Measurements from ENCODE around the gene JADE3. TPM values are rescaled to one million over a fixed set of nuclear protein-coding genes. Genes with fewer than 3 reads are reported as not detected.
"Not testable (repeated sequence)": the region's sequence is repeated elsewhere in the genome, so short reads cannot be mapped to it uniquely, and the experiment has no call there.

The JADE3 gene
- total and polyA plus RNA-seq, 4 donors = 7.4 to 11.8 (median 9.9) TPM

DNA sequence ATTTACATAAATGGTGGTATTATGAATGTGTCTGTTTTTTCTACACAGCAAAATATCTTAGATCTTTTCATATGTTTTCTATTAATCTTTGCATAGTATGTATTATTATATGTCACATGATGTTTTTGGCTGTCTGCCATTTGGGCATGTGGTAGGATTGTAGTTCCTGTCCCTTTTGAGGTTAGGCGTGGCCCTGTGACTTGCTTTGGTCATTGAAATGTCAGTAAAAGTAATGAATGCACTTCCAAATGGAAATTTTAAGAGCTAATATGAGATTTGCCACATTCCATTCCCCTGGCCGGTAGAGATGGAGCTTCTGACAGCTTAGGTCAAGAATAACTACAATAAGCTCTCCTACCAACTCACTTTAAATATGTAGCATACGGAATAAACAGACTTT lies 45.1 kb downstream of the JADE3 start:
- no CpG with 5 or more reads among the region's 3 CpGs for WGBS (ENCODE audit: insufficient coverage)
- no peak overlapping the region for H3K4me3 ChIP-seq (ENCODE audit: low read depth, low read length)
- no peak for DNase-seq (ENCODE audit: low read depth in 4 of 6, low spot score in 6 of 6)
- H3K36me3 ChIP-seq (ENCODE audit: control insufficient read depth, insufficient read depth, low read length) = no peaks in the 10 kb centered on the region
- H3K27me3 ChIP-seq (ENCODE audit: control insufficient read depth, insufficient read depth, low read length) = peaks cover under 1% of the 10 kb centered on the region
- H3K27ac ChIP-seq (ENCODE audit: low read depth, low read length) = no peak overlapping the region
- no peaks in the 10 kb centered on the region for H3K4me1 ChIP-seq (ENCODE audit: control insufficient read depth, insufficient read depth, low read length)
- no peaks in the 10 kb centered on the region for H3K9me3 ChIP-seq (ENCODE audit: control insufficient read depth, insufficient read depth, low read length)

DNA sequence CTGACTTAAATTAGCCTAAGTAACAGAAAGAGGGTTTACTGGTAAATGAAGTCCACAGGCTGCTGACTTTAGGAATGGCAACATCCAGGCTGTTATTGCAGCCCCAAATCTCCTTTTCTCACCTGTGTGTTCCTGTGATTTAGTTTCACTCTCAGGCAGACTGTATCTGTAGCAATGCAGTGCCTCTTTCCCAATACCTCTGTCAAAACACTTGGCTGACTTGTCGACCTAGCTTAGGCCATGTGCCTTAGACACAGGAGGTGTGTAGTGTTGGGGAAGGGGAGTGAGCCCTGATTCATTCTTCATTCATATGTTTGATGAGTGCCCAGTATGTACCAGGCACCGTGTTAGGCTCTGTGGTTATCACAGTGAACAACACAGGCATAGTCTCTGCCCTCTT lies 46.9 kb downstream of the JADE3 start:
- peaks cover 4% of the 10 kb centered on the region for H3K27me3 ChIP-seq (ENCODE audit: control insufficient read depth, insufficient read depth, low read length)
- H3K9me3 ChIP-seq (ENCODE audit: control insufficient read depth, insufficient read depth, low read length) = no peaks in the 10 kb centered on the region
- H3K36me3 ChIP-seq (ENCODE audit: control insufficient read depth, insufficient read depth, low read length) = no peaks in the 10 kb centered on the region
- no peak for DNase-seq (ENCODE audit: low read depth in 4 of 6, low spot score in 6 of 6)
- H3K4me3 ChIP-seq (ENCODE audit: low read depth, low read length) = no peak overlapping the region
- H3K27ac ChIP-seq (ENCODE audit: low read depth, low read length) = no peak overlapping the region
- H3K4me1 ChIP-seq (ENCODE audit: control insufficient read depth, insufficient read depth, low read length) = no peaks in the 10 kb centered on the region
- WGBS (ENCODE audit: insufficient coverage) = no CpG with 5 or more reads among the region's 2 CpGs

DNA sequence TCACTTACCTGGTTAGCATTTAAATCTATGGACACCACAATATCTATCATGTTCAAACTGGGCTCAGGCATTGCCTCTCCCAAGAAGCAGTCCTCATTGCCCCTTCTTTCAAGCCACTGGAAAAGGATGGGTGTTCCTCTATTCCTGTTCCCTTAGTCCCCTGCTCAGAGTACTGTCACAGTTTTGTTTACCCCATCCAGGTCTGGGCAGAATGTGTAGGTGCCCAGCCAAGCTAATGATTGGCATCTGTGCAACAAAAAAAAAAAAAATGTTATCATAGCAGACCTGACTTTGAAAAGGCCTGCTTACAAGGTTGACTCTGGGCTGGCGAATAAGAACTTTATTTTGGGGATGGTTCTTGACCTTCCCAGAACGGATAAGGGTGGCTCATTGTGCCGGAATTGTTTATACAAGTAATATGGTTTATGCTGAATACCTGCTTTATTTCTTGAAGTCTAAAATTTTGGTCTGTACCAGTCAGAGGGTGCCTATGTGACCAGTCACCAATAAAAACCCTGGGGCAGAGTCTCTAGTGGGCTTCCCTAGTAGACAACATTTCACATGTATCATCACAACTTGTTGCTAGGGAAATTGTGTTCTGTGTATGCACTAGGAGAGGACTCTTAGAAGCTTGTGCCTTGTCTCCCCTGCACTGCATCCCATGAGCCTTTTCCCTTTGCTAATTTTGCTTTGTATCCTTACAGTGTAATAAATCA lies 47.9 kb downstream of the JADE3 start:
- Histone ChIP-seq H3K4me3 (ENCODE audit: low read depth, low read length) (no peak overlapping the region), H3K9me3 (ENCODE audit: control insufficient read depth, insufficient read depth, low read length) (no peaks in the 10 kb centered on the region), H3K36me3 (ENCODE audit: control insufficient read depth, insufficient read depth, low read length) (no peaks in the 10 kb centered on the region), H3K4me1 (ENCODE audit: control insufficient read depth, insufficient read depth, low read length) (no peaks in the 10 kb centered on the region), H3K27me3 (ENCODE audit: control insufficient read depth, insufficient read depth, low read length) (peaks cover 4% of the 10 kb centered on the region), H3K27ac (ENCODE audit: low read depth, low read length) (no peak overlapping the region)
- DNase-seq (ENCODE audit: low read depth in 4 of 6, low spot score in 6 of 6) = no peak
- 80% methylated on average over 1 of the region's 3 CpGs for WGBS (ENCODE audit: insufficient coverage)

DNA sequence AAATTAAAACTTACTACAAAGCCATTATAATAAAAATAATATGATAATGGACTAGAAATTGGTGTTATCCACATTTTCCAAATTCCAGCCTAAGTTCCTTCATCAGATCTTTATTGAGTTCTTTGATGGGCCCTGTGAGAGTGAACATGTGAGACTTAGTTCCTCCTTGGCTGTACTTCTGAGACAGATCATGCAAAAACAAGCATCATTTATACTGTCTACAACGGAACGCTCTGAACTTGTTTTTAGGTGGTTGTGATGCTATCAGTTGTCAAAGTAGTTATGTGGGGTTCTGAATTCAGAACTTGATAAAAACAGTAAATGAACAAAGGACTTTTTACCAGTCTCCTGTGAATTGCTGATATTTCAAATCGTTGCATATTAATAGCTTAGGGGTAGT lies 48.9 kb downstream of the JADE3 start:
- Histone ChIP-seq H3K4me1 (ENCODE audit: control insufficient read depth, insufficient read depth, low read length) (no peaks in the 10 kb centered on the region), H3K27me3 (ENCODE audit: control insufficient read depth, insufficient read depth, low read length) (peaks cover 5% of the 10 kb centered on the region), H3K36me3 (ENCODE audit: control insufficient read depth, insufficient read depth, low read length) (no peaks in the 10 kb centered on the region), H3K4me3 (ENCODE audit: low read depth, low read length) (no peak overlapping the region), H3K27ac (ENCODE audit: low read depth, low read length) (no peak overlapping the region), H3K9me3 (ENCODE audit: control insufficient read depth, insufficient read depth, low read length) (no peaks in the 10 kb centered on the region)
- DNase-seq (ENCODE audit: low read depth in 4 of 6, low spot score in 6 of 6) = no peak
- no CpG with 5 or more reads among the region's 3 CpGs for WGBS (ENCODE audit: insufficient coverage)

DNA sequence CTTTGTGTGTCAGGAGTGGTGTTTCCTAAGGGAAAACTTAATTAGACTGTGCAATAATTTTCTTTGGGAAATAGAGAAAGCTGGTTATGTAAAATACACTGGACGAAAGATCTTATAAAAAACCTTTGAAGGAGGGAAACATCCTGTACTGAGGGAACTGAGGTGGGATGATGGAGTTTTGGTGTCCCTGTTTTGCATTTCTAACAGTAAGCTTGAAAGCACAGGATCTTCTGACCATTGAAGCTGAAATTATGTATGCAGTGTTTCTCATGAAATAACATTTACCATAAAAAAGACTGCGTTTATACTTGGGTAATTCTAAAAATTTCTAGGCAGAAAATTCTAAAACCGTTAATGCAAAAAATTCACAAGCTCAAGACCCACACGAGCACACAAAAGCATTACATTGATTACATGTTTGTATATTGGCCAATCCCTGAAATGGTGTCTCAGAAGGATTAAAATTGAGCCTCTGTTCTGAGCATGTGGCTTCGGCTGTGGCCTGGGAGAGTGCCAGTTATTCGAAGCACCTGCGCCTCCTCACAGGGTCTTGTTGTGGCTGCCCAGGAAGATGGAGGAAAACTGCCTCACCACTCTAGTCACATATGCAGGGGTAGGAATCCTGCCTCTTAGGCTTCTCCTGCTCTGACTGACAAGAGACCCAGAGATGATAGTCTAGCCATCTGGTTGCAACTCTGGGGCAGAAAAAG lies 49.5 kb downstream of the JADE3 start:
- H3K36me3 ChIP-seq (ENCODE audit: control insufficient read depth, insufficient read depth, low read length) = no peaks in the 10 kb centered on the region
- H3K9me3 ChIP-seq (ENCODE audit: control insufficient read depth, insufficient read depth, low read length) = no peaks in the 10 kb centered on the region
- no peaks in the 10 kb centered on the region for H3K4me1 ChIP-seq (ENCODE audit: control insufficient read depth, insufficient read depth, low read length)
- WGBS (ENCODE audit: insufficient coverage) = 51% methylated on average over 3 of the region's 7 CpGs
- DNase-seq (ENCODE audit: low read depth in 4 of 6, low spot score in 6 of 6) = peak in 3 of 6 donors; percentile 7 to 68 (median 65)
- no peak overlapping the region for H3K4me3 ChIP-seq (ENCODE audit: low read depth, low read length)
- peaks cover 7% of the 10 kb centered on the region for H3K27me3 ChIP-seq (ENCODE audit: control insufficient read depth, insufficient read depth, low read length)
- no peak overlapping the region for H3K27ac ChIP-seq (ENCODE audit: low read depth, low read length)

DNA sequence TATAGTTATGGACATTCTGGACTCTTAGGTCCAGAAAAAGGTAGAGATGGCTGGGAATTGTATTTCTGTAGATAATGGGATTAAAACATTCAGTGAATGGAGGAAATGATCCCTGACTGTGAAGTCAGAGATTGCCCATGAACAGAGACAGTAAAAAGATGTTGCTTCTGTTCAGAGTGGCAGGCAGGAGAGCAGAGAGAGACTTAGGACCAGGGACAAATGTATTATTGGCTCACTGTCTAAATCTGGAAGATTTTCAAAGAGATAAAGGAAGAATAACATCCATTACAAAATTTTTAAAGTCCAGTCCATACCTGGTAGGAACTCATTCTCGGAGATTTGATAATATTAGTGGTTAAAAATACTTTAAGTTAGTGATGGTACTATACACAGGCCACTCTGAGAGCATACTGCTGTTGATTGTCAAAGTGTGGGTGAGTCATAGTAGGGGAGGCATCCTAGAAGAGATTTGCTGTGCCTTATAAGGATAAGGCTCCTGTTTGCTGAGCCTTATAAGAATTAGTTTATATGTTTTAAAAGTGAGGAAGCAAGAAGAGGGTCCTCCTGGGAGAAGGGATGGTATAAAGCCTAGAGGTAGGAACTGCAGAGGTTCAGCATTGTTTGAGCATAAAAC lies 53.0 kb downstream of the JADE3 start:
- Histone ChIP-seq H3K4me1 (ENCODE audit: control insufficient read depth, insufficient read depth, low read length) (no peaks in the 10 kb centered on the region), H3K36me3 (ENCODE audit: control insufficient read depth, insufficient read depth, low read length) (no peaks in the 10 kb centered on the region), H3K4me3 (ENCODE audit: low read depth, low read length) (no peak overlapping the region), H3K9me3 (ENCODE audit: control insufficient read depth, insufficient read depth, low read length) (no peaks in the 10 kb centered on the region), H3K27me3 (ENCODE audit: control insufficient read depth, insufficient read depth, low read length) (peaks cover 7% of the 10 kb centered on the region), H3K27ac (ENCODE audit: low read depth, low read length) (no peak overlapping the region)
- no CpG with 5 or more reads among the region's 1 CpG for WGBS (ENCODE audit: insufficient coverage)
- DNase-seq (ENCODE audit: low read depth in 4 of 6, low spot score in 6 of 6) = no peak

DNA sequence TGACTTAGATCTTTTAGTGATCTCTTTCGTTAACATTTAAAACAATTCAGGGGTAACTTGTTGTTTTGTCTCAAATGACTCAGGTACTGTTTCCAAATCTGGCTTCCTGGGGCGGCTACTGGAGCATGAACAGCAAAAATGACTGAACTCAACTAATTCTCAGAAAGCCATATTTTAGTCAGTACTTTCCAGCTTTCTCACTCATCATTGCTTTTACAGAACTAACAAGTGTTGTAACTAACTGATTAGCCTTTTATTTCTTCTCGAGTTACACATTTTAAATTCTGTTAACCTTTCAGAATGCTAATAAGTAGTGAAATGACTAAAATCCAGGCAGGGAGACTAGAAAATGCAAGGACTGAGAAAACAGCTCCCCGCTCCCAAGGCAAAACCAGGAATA lies 55.3 kb downstream of the JADE3 start:
- H3K9me3 ChIP-seq (ENCODE audit: control insufficient read depth, insufficient read depth, low read length) = no peaks in the 10 kb centered on the region
- no peak for DNase-seq (ENCODE audit: low read depth in 4 of 6, low spot score in 6 of 6)
- no peak overlapping the region for H3K4me3 ChIP-seq (ENCODE audit: low read depth, low read length)
- no peak overlapping the region for H3K27ac ChIP-seq (ENCODE audit: low read depth, low read length)
- 57% methylated on average over 1 of the region's 4 CpGs for WGBS (ENCODE audit: insufficient coverage)
- no peaks in the 10 kb centered on the region for H3K36me3 ChIP-seq (ENCODE audit: control insufficient read depth, insufficient read depth, low read length)
- no peaks in the 10 kb centered on the region for H3K4me1 ChIP-seq (ENCODE audit: control insufficient read depth, insufficient read depth, low read length)
- peaks cover 7% of the 10 kb centered on the region for H3K27me3 ChIP-seq (ENCODE audit: control insufficient read depth, insufficient read depth, low read length)

DNA sequence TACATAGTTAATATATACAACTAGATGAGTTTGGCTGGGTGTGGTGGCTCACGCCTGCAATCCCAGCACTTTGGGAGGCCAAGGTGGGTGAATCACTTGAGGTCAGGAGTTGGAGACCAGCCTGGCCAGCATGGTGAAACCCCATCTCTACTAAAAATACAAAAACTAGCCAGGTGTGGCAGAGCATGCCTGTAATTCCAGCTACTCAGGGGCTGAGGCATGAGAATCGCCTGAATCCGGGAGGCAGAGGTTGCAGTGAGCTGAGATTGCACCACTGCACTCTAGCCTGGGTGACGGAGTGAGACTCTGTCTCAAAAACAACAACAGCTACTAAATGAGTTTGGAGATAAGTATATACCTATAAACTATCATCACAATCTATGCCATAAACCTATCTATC lies 64.8 kb downstream of the JADE3 start:
- not testable (repeated sequence) for H3K27me3 ChIP-seq (ENCODE audit: control insufficient read depth, insufficient read depth, low read length); H3K4me1 ChIP-seq (ENCODE audit: control insufficient read depth, insufficient read depth, low read length); H3K36me3 ChIP-seq (ENCODE audit: control insufficient read depth, insufficient read depth, low read length); DNase-seq (ENCODE audit: low read depth in 4 of 6, low spot score in 6 of 6); H3K27ac ChIP-seq (ENCODE audit: low read depth, low read length); H3K4me3 ChIP-seq (ENCODE audit: low read depth, low read length); H3K9me3 ChIP-seq (ENCODE audit: control insufficient read depth, insufficient read depth, low read length)
- WGBS (ENCODE audit: insufficient coverage) = 78% methylated on average over 2 of the region's 4 CpGs

DNA sequence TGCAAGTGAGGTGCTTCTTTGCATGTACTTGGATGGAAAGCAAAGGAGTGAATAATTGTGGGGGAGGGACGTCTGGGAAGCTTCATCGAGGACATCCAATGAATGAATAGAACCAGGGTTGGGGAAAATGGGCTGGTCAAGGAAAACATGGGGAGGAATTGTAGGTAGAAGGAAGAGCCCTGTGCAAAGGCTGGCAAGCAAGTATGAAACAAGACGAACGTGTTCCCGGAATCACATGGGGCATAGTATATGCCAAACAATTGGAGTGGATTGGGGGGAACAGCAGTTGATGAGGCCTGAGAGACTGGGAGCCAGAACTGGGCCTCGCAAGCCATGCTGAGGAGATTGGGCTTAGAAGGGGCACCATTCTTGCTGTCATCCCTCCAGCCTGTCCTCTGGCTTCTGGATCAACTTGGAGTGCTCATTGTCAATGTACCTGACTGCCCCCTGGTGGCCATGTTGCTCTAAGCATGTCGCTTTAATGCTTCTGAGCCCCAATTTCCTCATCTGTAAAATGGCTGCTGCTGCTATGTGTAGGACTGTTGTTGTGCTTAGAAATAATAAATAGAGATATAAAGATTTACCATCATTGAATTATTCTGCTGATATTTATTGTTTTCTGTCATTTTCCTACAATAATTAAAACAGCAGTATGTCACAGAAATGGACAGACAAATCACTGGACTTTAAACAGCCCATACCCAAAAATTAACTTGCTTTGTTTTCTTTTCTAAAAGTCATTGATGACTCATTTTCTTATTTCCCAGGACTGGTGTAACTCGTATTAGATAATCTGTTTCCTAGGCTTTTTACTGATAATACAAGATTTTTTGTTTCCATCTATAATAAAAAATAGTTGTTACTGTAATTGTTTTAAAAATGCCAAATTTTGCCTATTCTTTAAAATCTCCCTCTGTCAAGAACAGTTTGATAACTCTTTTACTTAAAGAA lies 66.4 kb downstream of the JADE3 start:
- Histone ChIP-seq H3K27ac (ENCODE audit: low read depth, low read length) (no peak overlapping the region), H3K27me3 (ENCODE audit: control insufficient read depth, insufficient read depth, low read length) (peaks cover 8% of the 10 kb centered on the region), H3K4me1 (ENCODE audit: control insufficient read depth, insufficient read depth, low read length) (no peaks in the 10 kb centered on the region), H3K9me3 (ENCODE audit: control insufficient read depth, insufficient read depth, low read length) (peaks cover 2% of the 10 kb centered on the region), H3K36me3 (ENCODE audit: control insufficient read depth, insufficient read depth, low read length) (no peaks in the 10 kb centered on the region), H3K4me3 (ENCODE audit: low read depth, low read length) (no peak overlapping the region)
- DNase-seq (ENCODE audit: low read depth in 4 of 6, low spot score in 6 of 6) = peak in 2 of 6 donors; percentile 13 to 17
- 77% methylated on average over 6 of the region's 8 CpGs for WGBS (ENCODE audit: insufficient coverage)
